GM12872 (cell line): ENCODE measurements around the gene FBXL15.

Source experiments
- CTCF ChIP-seq: IDR thresholded peaks from 3 replicates; pipeline ENCODE4 v1.5.1; 2011; ENCODE audit warnings: low read depth, mild to moderate bottlenecking, low read length, moderate library complexity; ENCODE audit not compliant: insufficient read depth

FBXL15 gene

GRCh38 chr10:102413806-102414561 lies 6.7 kb upstream of the FBXL15 start:
- TF ChIP-seq CTCF, result no peak

GRCh38 chr10:102414749-102415148 lies 5.9 kb upstream of the FBXL15 start:
- TF ChIP-seq CTCF, result no peak

- no peak for TF ChIP-seq CTCF
These were observed 4.4 kb upstream of the FBXL15 start for GRCh38 chr10:102416283-102416682.

- no peak for TF ChIP-seq CTCF
These were observed 3.9 kb upstream of the FBXL15 start for GRCh38 chr10:102416695-102417094.

- no peak for TF ChIP-seq CTCF
These were observed 1.9 kb upstream of the FBXL15 start, which contains the start of gene PSD for GRCh38 chr10:102418622-102419268. Gene PSD (minus strand): TSS chr10:102418785. CDS start chr10:102417038, 1,747 bp downstream.

- no peak for TF ChIP-seq CTCF
These were observed 1.1 kb upstream of the FBXL15 start for GRCh38 chr10:102419269-102420180.

- no peak for TF ChIP-seq CTCF
These were observed 389 bp upstream of the FBXL15 start for GRCh38 chr10:102420181-102420713.
